T-helper 1 cell treated with Interleukin-12 subunit alpha and Interleukin-12 subunit beta and Interleukin-4 antibody, amounts not matched to agents 30 ng/mL and 1 ng/mL, for 36 hours (primary cell): ENCODE measurements around the gene ANKIB1. TPM values are rescaled to one million over a fixed set of nuclear protein-coding genes. Genes with fewer than 3 reads are reported as not detected.

ENCODE experiments used
- intact Hi-C: fragments of 100-400 bp; cut with micrococcal nuclease; formaldehyde crosslinking; loops from one replicate; pipeline ENCODE4 v1.15.1; 2024
- total RNA-seq: library from RNA; stranded (reverse); gene quantifications from 2 replicates; pipeline ENCODE4 v1.2.3, GENCODE V29; 2022

Gene ANKIB1
- total RNA-seq, 1 donor from 2014 or later, result 65.7 TPM

DNA sequence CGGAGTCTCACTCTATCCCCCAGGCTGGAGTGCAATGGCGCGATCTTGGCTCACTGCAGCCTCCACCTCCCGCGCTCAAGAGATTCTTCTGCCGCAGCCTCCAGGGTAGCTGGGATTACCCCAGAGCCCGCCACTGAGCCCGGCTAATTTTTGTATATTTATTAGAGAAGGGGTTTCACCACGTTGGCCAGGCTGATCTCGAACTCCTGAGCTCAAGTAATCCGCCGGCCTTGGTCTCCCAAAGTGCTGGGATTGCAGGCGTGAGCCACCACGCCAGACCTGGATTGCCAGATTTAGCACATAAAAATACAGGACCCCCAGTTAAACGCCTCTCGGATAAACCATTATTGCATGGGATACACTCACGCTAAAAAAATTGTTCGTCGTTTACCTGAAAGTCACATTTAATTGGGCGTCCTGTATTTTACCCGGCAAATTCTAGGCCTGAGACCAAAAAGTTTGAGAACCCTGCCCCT, 201.1 kb downstream of the ANKIB1 start:
- intact Hi-C loops, result loop anchor here (1.0 to 5.0 kb wide), 8 partner anchors 23 to 1555 kb away; partner anchors contain the start of genes BET1, LRRD1, MTERF1 and SAMD9

DNA sequence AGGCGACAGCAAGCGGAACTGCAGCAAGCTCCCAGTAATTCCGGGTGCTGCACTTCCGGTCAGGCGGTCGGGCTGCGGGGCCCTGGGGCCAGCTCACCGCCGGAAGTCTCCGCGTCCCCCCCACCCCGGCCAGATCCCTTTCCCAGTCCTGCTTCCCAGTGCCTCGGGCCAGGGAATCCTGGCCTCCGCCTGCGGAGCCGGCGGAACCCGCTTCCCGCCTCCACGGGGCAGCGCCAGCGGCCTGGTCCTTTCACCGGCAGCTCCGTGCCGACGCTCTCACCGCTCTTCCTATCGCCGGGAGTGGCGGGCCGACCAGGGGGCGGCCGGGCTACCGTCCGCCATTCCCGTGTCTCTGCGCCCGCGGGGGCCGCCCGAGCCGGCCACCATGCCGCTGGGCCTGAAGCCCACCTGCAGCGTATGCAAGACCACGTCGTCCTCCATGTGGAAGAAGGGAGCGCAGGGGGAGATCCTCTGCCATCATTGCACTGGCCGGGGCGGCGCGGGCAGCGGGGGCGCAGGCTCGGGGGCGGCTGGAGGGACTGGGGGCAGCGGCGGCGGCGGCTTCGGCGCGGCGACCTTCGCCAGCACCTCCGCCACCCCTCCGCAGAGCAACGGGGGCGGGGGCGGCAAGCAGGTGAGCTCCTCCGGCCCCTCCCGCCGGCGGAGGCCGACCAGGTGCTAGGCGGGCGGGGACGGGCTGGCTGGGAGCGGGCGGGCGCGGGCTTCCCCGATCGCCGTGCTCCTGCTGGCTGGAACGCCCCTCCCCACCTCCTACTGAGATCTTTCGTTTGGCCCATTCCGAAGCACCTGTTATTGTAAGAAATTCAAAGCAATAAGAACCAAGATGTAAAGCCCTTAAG, 201.8 kb downstream of the ANKIB1 start, which contains the start of gene GATAD1:
GATAD1 (plus strand) TSS at position 138 of the 860 bp plus-strand sequence; CDS start at position 386, 248 bp downstream.
- intact Hi-C loops, result loop anchor here (1.0 to 5.0 kb wide), 15 partner anchors 14 to 1555 kb away; partner anchors contain the start of genes AKAP9, ANKIB1, BET1 and CDK6

DNA sequence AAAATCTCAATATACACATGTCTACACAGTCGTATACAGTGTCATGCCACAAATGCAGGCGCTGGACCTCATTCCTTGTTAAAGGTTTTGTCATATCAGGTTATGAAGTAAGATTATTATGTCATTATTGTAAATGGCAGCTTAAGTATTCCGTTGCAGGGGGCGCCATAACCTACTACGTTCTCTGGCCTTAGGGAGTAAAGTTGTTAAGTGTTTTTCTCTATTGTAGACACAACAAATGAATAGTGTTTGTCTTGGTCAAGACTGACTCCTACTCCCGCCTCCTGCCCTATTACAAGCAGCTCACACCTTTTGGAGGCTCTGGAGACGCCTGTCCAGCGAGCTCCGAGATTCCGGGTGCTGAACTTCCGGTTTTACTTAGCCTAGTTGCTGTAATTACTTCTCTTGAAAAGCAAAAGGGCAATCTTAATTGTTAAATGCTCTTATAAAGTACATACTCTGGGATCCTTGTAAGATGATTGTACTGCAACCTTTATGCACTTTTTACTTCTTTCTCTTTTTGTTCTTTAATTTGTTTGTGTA, 202.5 kb downstream of the ANKIB1 start:
- intact Hi-C loops, result loop anchor here (1.0 to 5.0 kb wide), 9 partner anchors 13 to 1554 kb away; partner anchors contain the start of genes AKAP9, ANKIB1, BET1 and CDK6

Other genes starting within 250 kb of the ANKIB1 start
- gene CYP51A1, start 111.5 kb upstream of the ANKIB1 start, total RNA-seq, result 47.2 and 52.7 TPM in 2 replicates
- gene LRRD1, start 66.8 kb upstream of the ANKIB1 start, total RNA-seq, result not detected in 2 replicates
- 37.5 and 52.7 TPM in 2 replicates for gene KRIT1, start 60 bp upstream of the ANKIB1 start, total RNA-seq
- gene GATAD1, start 201.5 kb downstream of the ANKIB1 start, total RNA-seq, result 13.0 and 14.2 TPM in 2 replicates
- not detected in 2 replicates for gene ERVW-1, start 232.0 kb downstream of the ANKIB1 start, total RNA-seq